ENCODE results near the gene NNAT. TPM values are rescaled to one million over a fixed set of nuclear protein-coding genes. Genes with fewer than 3 reads are reported as not detected.

NNAT gene
- total RNA-seq, 1 experiment from 2014 or later = not detected

GRCh38 chr20:37530696-37531095 is 9.6 kb downstream of the NNAT start:
- POLR2A ChIA-PET (ENCODE audit: low non-redundant PET) = no interaction called here
- DNase-seq (ENCODE audit: low spot score) = no peak
- TF ChIP-seq EZH2 (IDR thresholded peaks at IDR 0.05; ENCODE audit: borderline replicate concordance, low read depth, low read length, poor library complexity, severe bottlenecking) (no peak), CTCF (conservative IDR thresholded peaks at IDR 0.05; ENCODE audit: low read depth, low read length) (no peak)
- H3K4me1 ChIP-seq (ENCODE audit: insufficient read depth, low read length, poor library complexity, severe bottlenecking) = peaks cover 10% of the 10 kb centered on the region
- H3K9me3 ChIP-seq (ENCODE audit: low read depth, low read length, poor library complexity, severe bottlenecking) = no peaks in the 10 kb centered on the region
- no peak overlapping the region for H3K27ac ChIP-seq (ENCODE audit: low read depth, low read length, poor library complexity, severe bottlenecking)
- H3K27me3 ChIP-seq (replicated peaks; ENCODE audit: insufficient read depth, low read depth, low read length, poor library complexity) = no peaks in the 10 kb centered on the region
- BruUV-seq (replicated peaks) = no TSS peak
- intact Hi-C loops (cut with micrococcal nuclease; ENCODE audit: unreplicated experiment) = no loop called here
- H3K4me3 ChIP-seq (ENCODE audit: low read depth, low read length, poor library complexity, severe bottlenecking) = no peak overlapping the region
- CTCF ChIA-PET = no interaction called here
- no peaks in the 10 kb centered on the region for H3K36me3 ChIP-seq (ENCODE audit: insufficient read depth, low read length, poor library complexity, severe bottlenecking)

- no peak for DNase-seq (ENCODE audit: low spot score)
- ChIA-PET CTCF (no interaction called here), POLR2A (ENCODE audit: low non-redundant PET) (no interaction called here)
- BruUV-seq (replicated peaks) = no TSS peak
- TF ChIP-seq CTCF (conservative IDR thresholded peaks at IDR 0.05; ENCODE audit: low read depth, low read length) (no peak), EZH2 (IDR thresholded peaks at IDR 0.05; ENCODE audit: borderline replicate concordance, low read depth, low read length, poor library complexity, severe bottlenecking) (no peak)
- Histone ChIP-seq H3K4me1 (ENCODE audit: insufficient read depth, low read length, poor library complexity, severe bottlenecking) (peaks cover 7% of the 10 kb centered on the region), H3K27me3 (replicated peaks; ENCODE audit: insufficient read depth, low read depth, low read length, poor library complexity) (no peaks in the 10 kb centered on the region), H3K36me3 (ENCODE audit: insufficient read depth, low read length, poor library complexity, severe bottlenecking) (no peaks in the 10 kb centered on the region), H3K27ac (ENCODE audit: low read depth, low read length, poor library complexity, severe bottlenecking) (no peak overlapping the region), H3K4me3 (ENCODE audit: low read depth, low read length, poor library complexity, severe bottlenecking) (no peak overlapping the region), H3K9me3 (ENCODE audit: low read depth, low read length, poor library complexity, severe bottlenecking) (no peaks in the 10 kb centered on the region)
- intact Hi-C loops (cut with micrococcal nuclease; ENCODE audit: unreplicated experiment) = no loop called here
Observed at GRCh38 chr20:37531856-37532255, 10.8 kb downstream of the NNAT start.

- ChIA-PET POLR2A (ENCODE audit: low non-redundant PET) (no interaction called here), CTCF (interaction anchor here (0.5 to 0.9 kb wide), 3 partner anchors 178 to 338 kb away, joined by 3 to 8 read pairs (median 6); no protein-coding TSS in a partner anchor)
- no peaks in the 10 kb centered on the region for H3K27me3 ChIP-seq (replicated peaks; ENCODE audit: insufficient read depth, low read depth, low read length, poor library complexity)
- intact Hi-C loops (cut with micrococcal nuclease; ENCODE audit: unreplicated experiment) = no loop called here
- TF ChIP-seq EZH2 (IDR thresholded peaks at IDR 0.05; ENCODE audit: borderline replicate concordance, low read depth, low read length, poor library complexity, severe bottlenecking) = no peak
- TF ChIP-seq CTCF (conservative IDR thresholded peaks at IDR 0.05; ENCODE audit: low read depth, low read length) = no peak
- no peak overlapping the region for H3K4me3 ChIP-seq (ENCODE audit: low read depth, low read length, poor library complexity, severe bottlenecking)
- no peak overlapping the region for H3K27ac ChIP-seq (ENCODE audit: low read depth, low read length, poor library complexity, severe bottlenecking)
- peaks cover 7% of the 10 kb centered on the region for H3K4me1 ChIP-seq (ENCODE audit: insufficient read depth, low read length, poor library complexity, severe bottlenecking)
- BruUV-seq (replicated peaks) = no TSS peak
- no peaks in the 10 kb centered on the region for H3K9me3 ChIP-seq (ENCODE audit: low read depth, low read length, poor library complexity, severe bottlenecking)
- DNase-seq (ENCODE audit: low spot score) = no peak
- H3K36me3 ChIP-seq (ENCODE audit: insufficient read depth, low read length, poor library complexity, severe bottlenecking) = no peaks in the 10 kb centered on the region
Observed at GRCh38 chr20:37533154-37533715, 12.2 kb downstream of the NNAT start.
